Heart left ventricle (tissue), 13 donors: ENCODE measurements around the gene DIS3L2.

Source experiments
- CTCF ChIP-seq, 12 donors: fragments of 200-600 bp; sonication (generic) in 4 of 12; IDR thresholded peaks; one replicate each; pipeline versions ENCODE4 v1.5.0 to v1.8.0; 2018 to 2022; ENCODE audit warnings: antibody characterized with exemption in 12 of 12, mild to moderate bottlenecking in 5 of 12
- POLR2A ChIP-seq, 2 donors: fragments of 450-650 bp; IDR thresholded peaks; one replicate each; pipeline ENCODE4 v1.6.1; 2017; ENCODE audit warnings: antibody characterized with exemption in 2 of 2, mild to moderate bottlenecking in 2 of 2, moderate library complexity in 2 of 2
- donor health status: ischemic (EF 13 %, LVEDD 7.1; RV severe dilation, severe dysfunction).
- donor health status: DM: no; HTN: yes; CAD: no.
- donor health status: DM: no; HTN: no; CAD: no.
- donor health status: ischemic (EF 25% LVEDD 6.9; RV normal size, moderate dysfunction).
- donor health status: ischemic (EF 25% LVEDD 5.7; RV mildly dilated, moderate dysfunction).
- donor health status: ischemic (EF 35%, LVEDD 5.7; RV mildly dilated, moderate dysfunction).
- donor health status: nonischemic (EF 11% LVEDD 7.7; RV severe dilation, severe dysfunction).
- donor health status: DM: yes; HTN: yes; CAD: no.
- donor health status: PGD.
- donor health status: ischemic (EF 29% LVEDD 5.4; RV normal size, mild dysfunction).
- donor health status: nonischemic (EF 23%, LVEDD 6.1; RV moderate dilation, normal function).

GRCh38 chr2:232216028-232216427 is 254.5 kb downstream of the DIS3L2 start:
- TF ChIP-seq CTCF (IDR thresholded peaks at IDR 0.05) (no peak), POLR2A (IDR thresholded peaks at IDR 0.05) (no peak)
